Ovary (tissue), 3 donors: ENCODE measurements around the gene KATNB1.

Source experiments
- CTCF ChIP-seq, 3 donors: fragments of 450-650 bp in 2 of 3; fragments of 200-600 bp in 1 of 3; IDR thresholded peaks; one replicate each; pipeline versions ENCODE4 v1.5.1 to v1.8.0; 2016 to 2022; ENCODE audit warnings: antibody characterized with exemption in 3 of 3, mild to moderate bottlenecking in 1 of 3
- EP300 ChIP-seq: sonication (generic); formaldehyde crosslinking; IDR thresholded peaks from one replicate; pipeline ENCODE4 v1.6.1; 2017; ENCODE audit warnings: antibody characterized with exemption
- POLR2A ChIP-seq: fragments of 450-650 bp; IDR thresholded peaks from one replicate; pipeline ENCODE4 v1.6.1; 2017; ENCODE audit warnings: antibody characterized with exemption, mild to moderate bottlenecking, moderate library complexity
- donor health status: DM: no; HTN: no; CAD: no.

GRCh38 chr16:57786632-57787518, 51.3 kb downstream of the KATNB1 start:
- TF ChIP-seq CTCF (IDR thresholded peaks at IDR 0.05) (no peak), POLR2A (no peak), EP300 (no peak)
